ENCODE data around the gene SMCO4.

The SMCO4 gene

GRCh38 chr11:93571612-93572011 is 28.4 kb upstream of the SMCO4 start:
- no peak for DNase-seq (ENCODE audit: low read depth)
- H3K4me3 ChIP-seq (ENCODE audit: low read length): no peak overlapping the region
- TF ChIP-seq CTCF (conservative IDR thresholded peaks at IDR 0.05; ENCODE audit: low read length): no peak

GRCh38 chr11:93570759-93571413 is 27.7 kb upstream of the SMCO4 start:
- TF ChIP-seq CTCF (conservative IDR thresholded peaks at IDR 0.05; ENCODE audit: low read length): no peak
- DNase-seq (ENCODE audit: low read depth): peak; percentile 67

GRCh38 chr11:93569496-93569895 is 26.3 kb upstream of the SMCO4 start:
- TF ChIP-seq CTCF (conservative IDR thresholded peaks at IDR 0.05; ENCODE audit: low read length): no peak
- no peak for DNase-seq (ENCODE audit: low read depth)
- no peak overlapping the region for H3K4me3 ChIP-seq (ENCODE audit: low read length)

More at GRCh38 chr11:93570759-93571413, 27.7 kb upstream of the SMCO4 start:
- H3K4me3 ChIP-seq (ENCODE audit: low read length): no peak overlapping the region

- H3K4me3 ChIP-seq (ENCODE audit: low read length): no peak overlapping the region
- no peak for TF ChIP-seq CTCF (conservative IDR thresholded peaks at IDR 0.05; ENCODE audit: low read length)
- DNase-seq (ENCODE audit: low read depth): no peak
Measured at GRCh38 chr11:93568726-93569125, 25.5 kb upstream of the SMCO4 start.

GRCh38 chr11:93567401-93567895 is 24.3 kb upstream of the SMCO4 start:
- peak; percentile 50 for DNase-seq (ENCODE audit: low read depth)
- no peak overlapping the region for H3K4me3 ChIP-seq (ENCODE audit: low read length)
- TF ChIP-seq CTCF (conservative IDR thresholded peaks at IDR 0.05; ENCODE audit: low read length): no peak

GRCh38 chr11:93564895-93565294 is 21.7 kb upstream of the SMCO4 start:
- DNase-seq (ENCODE audit: low read depth): no peak

More at GRCh38 chr11:93564895-93565294, 21.7 kb upstream of the SMCO4 start:
- H3K4me3 ChIP-seq (ENCODE audit: low read length): no peak overlapping the region
- TF ChIP-seq CTCF (conservative IDR thresholded peaks at IDR 0.05; ENCODE audit: low read length): no peak

Measured in AG10803 (cell line).